HEK293T (cell line): Measurements from ENCODE around the gene HOXA11.

ENCODE experiments used
- ARNT ChIP-seq: fragments of 450-650 bp; IDR thresholded peaks from 2 replicates; pipeline ENCODE4 v1.6.1; 2017; ENCODE audit warnings: mild to moderate bottlenecking
- BHLHE40 ChIP-seq: fragments of 450-650 bp; IDR thresholded peaks from 2 replicates; pipeline ENCODE4 v1.6.1; 2016; ENCODE audit warnings: mild to moderate bottlenecking, moderate library complexity, borderline replicate concordance
- CTBP1 ChIP-seq: fragments of 450-650 bp; IDR thresholded peaks from 2 replicates; pipeline ENCODE4 v1.6.1; 2016; ENCODE audit warnings: borderline replicate concordance
- ELF4 ChIP-seq: fragments of 450-650 bp; IDR thresholded peaks from 2 replicates; pipeline ENCODE4 v1.6.1; 2017; ENCODE audit warnings: antibody characterized with exemption
- FOXK2 ChIP-seq: fragments of 450-650 bp; IDR thresholded peaks from 2 replicates; pipeline ENCODE4 v1.6.1; 2016; ENCODE audit warnings: mild to moderate bottlenecking
- HDGF ChIP-seq: fragments of 450-650 bp; IDR thresholded peaks from 2 replicates; pipeline ENCODE4 v1.6.1; 2017; ENCODE audit warnings: antibody characterized with exemption, borderline replicate concordance
- L3MBTL2 ChIP-seq: fragments of 450-650 bp; conservative IDR thresholded peaks from 2 replicates; pipeline ENCODE4 v1.6.1; 2016; ENCODE audit warnings: mild to moderate bottlenecking
- NFRKB ChIP-seq: fragments of 450-650 bp; IDR thresholded peaks from 2 replicates; pipeline ENCODE4 v1.6.1; 2016; ENCODE audit warnings: mild to moderate bottlenecking, moderate library complexity
- PKNOX1 ChIP-seq: fragments of 450-650 bp; IDR thresholded peaks from 2 replicates; pipeline ENCODE4 v1.6.1; 2016
- SP1 ChIP-seq: fragments of 450-650 bp; IDR thresholded peaks from 2 replicates; pipeline ENCODE4 v1.6.1; 2017
- SUZ12 ChIP-seq: fragments of 450-650 bp; IDR thresholded peaks from 2 replicates; pipeline ENCODE4 v1.6.1; 2016; ENCODE audit warnings: mild to moderate bottlenecking
- TARDBP ChIP-seq: fragments of 450-650 bp; IDR thresholded peaks from 2 replicates; pipeline ENCODE4 v1.6.1; 2016
- ZNF384 ChIP-seq: fragments of 450-650 bp; IDR thresholded peaks from 2 replicates; pipeline ENCODE4 v1.6.1; 2016

DNA sequence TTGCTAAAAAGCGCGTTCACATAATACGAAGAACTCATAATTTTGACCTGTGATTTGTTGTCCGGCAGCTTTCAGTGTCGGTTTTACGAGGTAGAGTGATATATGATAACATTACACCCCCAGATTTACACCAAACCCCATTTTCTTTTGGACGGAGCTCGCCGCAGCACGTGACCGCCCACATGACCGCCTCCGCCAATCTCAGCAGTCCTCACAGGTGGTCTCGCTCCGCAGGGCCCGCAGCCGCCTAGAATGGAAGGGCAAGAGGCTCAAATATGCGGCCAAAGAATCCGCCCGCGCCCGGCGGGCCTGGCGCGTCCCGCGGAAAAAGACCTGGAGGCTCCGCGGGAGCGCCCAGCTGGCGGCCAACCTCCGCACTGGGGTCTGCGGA, 28.5 kb downstream of the HOXA11 start, which contains the start of gene HOXA7:
- TF ChIP-seq TARDBP (no peak), SUZ12 (no peak), SP1 (no peak), HDGF (no peak), BHLHE40 (no peak), CTBP1 (no peak), PKNOX1 (peak; percentile 78), FOXK2 (no peak), ELF4 (no peak), NFRKB (no peak), ARNT (no peak), ZNF384 (no peak), L3MBTL2 (peak; percentile 34)
